Stomach smooth muscle (tissue), 2 donors: ENCODE results near the gene SPATA13.
"Not testable (repeated sequence)": the region's sequence is repeated elsewhere in the genome, so short reads cannot be mapped to it uniquely, and the experiment has no call there.

Experiments
- H3K27ac ChIP-seq: one replicate; pipeline ENCODE4 v1.7.0; 2013; ENCODE audit warnings: mild to moderate bottlenecking, low read length, inconsistent platforms
- H3K27me3 ChIP-seq, 2 donors: one replicate each; pipeline ENCODE4 v1.7.0; 2013; ENCODE audit warnings: low read length in 2 of 2; ENCODE audit not compliant: insufficient read depth in 2 of 2, control insufficient read depth in 1 of 2
- H3K36me3 ChIP-seq, 2 donors: one replicate each; pipeline ENCODE4 v1.7.0; 2013; ENCODE audit warnings: low read length in 2 of 2; ENCODE audit not compliant: control insufficient read depth in 2 of 2, insufficient read depth in 2 of 2
- H3K4me1 ChIP-seq: one replicate; pipeline ENCODE4 v1.7.0; 2013; ENCODE audit warnings: low read length; ENCODE audit not compliant: control insufficient read depth, insufficient read depth
- H3K4me3 ChIP-seq, 2 donors: one replicate each; pipeline ENCODE4 v1.7.0; 2013; ENCODE audit warnings: low read length in 2 of 2
- H3K9ac ChIP-seq, 2 donors: one replicate each; pipeline ENCODE4 v1.7.0; 2013; ENCODE audit warnings: low read length in 2 of 2, mild to moderate bottlenecking in 1 of 2
- H3K9me3 ChIP-seq, 2 donors: one replicate each; pipeline ENCODE4 v1.7.0; 2013; ENCODE audit warnings: low read length in 2 of 2; ENCODE audit not compliant: control insufficient read depth in 2 of 2
- donor health status: healthy.
- donor health status: Pancreatic carcinoma.

Gene SPATA13

DNA sequence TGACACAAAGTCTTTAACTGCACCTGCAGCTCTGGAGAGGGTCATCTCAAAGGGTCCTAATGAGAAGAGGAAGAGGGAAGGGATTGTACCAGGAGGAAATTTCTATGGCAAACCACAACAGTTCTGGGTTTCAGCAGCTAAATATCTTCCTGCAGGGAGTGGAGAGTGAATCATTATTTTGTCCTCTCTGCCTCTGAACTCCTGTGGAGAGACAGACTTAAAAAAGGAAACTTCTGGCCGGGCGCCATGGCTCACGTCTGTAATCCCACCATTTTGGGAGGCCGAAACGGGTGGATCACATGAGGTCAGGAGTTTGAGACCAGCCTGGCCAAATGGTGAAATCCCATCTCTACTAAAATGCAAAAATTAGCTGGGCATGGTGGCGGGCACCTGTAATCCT lies 132.0 kb downstream of the SPATA13 start:
- H3K4me3 ChIP-seq, result no peak overlapping the region
- H3K27me3 ChIP-seq, result no peaks in the 10 kb centered on the region
- H3K4me1 ChIP-seq, result no peaks in the 10 kb centered on the region
- peaks cover 40 to 62% of the 10 kb centered on the region in 2 donors for H3K36me3 ChIP-seq
- H3K9ac ChIP-seq, result no peak overlapping the region
- H3K27ac ChIP-seq, result no peak overlapping the region
- no peaks in the 10 kb centered on the region for H3K9me3 ChIP-seq

DNA sequence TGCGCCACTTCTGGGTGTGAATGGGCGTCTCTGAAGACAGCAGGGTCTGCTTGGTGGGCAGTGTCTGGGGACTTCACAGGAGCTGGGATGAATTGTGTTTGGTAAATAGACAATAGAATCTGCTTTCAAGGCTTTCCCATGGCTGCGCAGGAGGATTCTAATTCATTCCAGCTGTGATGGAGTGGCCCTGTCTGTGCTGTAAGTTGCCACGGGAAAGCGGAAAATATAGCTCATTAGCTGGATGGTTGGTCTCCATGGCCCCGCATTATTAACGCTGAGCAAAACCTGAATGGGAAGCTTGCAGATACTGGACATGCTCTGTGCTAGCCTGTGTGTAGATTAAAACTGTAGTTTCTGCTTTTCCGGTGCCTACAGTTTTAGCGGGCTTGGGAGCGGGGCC lies 133.2 kb downstream of the SPATA13 start:
- no peak overlapping the region for H3K9ac ChIP-seq
- peaks cover 44 to 68% of the 10 kb centered on the region in 2 donors for H3K36me3 ChIP-seq
- H3K9me3 ChIP-seq, result no peaks in the 10 kb centered on the region
- no peaks in the 10 kb centered on the region for H3K27me3 ChIP-seq
- H3K27ac ChIP-seq, result no peak overlapping the region
- no peak overlapping the region for H3K4me3 ChIP-seq
- no peaks in the 10 kb centered on the region for H3K4me1 ChIP-seq

DNA sequence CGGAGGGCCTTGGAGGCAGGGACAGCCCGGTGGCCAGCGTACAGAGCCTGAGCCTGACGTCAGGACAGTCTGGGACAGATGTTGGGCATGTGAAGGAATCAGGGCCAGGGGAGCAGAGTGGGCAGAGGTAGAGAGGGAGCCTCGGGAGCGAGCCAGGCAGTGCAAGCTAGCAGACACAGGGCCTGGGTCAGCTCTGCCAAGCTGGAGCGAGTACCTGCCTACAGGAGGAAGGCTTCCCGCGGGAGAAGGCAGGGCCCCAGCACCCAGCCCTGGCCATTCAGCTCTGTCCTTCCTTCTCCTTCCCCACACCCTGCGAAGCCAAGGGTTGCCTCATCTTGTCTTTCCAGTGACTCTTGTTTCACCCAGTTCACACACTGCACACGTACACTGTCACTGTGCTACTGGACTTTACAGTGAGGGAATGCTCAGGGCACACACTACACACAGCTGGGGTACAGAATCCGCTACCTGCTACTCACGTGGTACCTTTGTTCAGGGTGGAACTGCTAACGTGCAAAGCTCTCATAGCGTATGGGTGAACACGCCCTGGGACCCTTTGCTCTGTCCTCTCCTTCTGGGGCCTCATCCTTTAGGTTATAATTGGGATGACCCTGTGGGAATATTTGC lies 139.1 kb downstream of the SPATA13 start:
- peaks cover 4% of the 10 kb centered on the region for H3K4me1 ChIP-seq
- H3K4me3 ChIP-seq, result no peak overlapping the region
- no peaks in the 10 kb centered on the region for H3K9me3 ChIP-seq
- H3K36me3 ChIP-seq, result peaks cover 42 to 68% of the 10 kb centered on the region in 2 donors
- H3K9ac ChIP-seq, result no peak overlapping the region
- no peak overlapping the region for H3K27ac ChIP-seq
- H3K27me3 ChIP-seq, result no peaks in the 10 kb centered on the region

DNA sequence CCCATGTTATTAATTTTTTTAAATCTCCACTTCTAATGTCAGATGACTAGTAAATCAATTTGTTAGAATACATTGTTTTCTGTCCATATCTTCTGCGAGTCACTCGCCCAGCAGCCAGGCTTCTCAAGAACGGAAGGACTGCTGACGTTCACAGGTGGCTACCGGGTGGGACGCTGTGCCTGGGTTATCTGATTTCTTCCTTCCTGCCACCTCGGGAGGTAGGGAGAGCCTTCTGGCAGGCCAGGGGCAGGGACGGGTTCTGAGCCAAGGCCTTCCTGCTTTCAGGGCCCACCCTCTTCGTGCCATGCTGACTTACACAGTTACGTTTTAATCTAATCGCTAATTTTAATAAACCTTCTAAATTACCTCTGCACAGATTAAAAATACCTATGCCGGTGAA lies 140.9 kb downstream of the SPATA13 start:
- peaks cover 6% of the 10 kb centered on the region for H3K4me1 ChIP-seq
- H3K27me3 ChIP-seq, result no peaks in the 10 kb centered on the region
- no peak overlapping the region for H3K27ac ChIP-seq
- no peak overlapping the region for H3K4me3 ChIP-seq
- peaks cover 36 to 55% of the 10 kb centered on the region in 2 donors for H3K36me3 ChIP-seq
- H3K9me3 ChIP-seq, result no peaks in the 10 kb centered on the region
- no peak overlapping the region for H3K9ac ChIP-seq

DNA sequence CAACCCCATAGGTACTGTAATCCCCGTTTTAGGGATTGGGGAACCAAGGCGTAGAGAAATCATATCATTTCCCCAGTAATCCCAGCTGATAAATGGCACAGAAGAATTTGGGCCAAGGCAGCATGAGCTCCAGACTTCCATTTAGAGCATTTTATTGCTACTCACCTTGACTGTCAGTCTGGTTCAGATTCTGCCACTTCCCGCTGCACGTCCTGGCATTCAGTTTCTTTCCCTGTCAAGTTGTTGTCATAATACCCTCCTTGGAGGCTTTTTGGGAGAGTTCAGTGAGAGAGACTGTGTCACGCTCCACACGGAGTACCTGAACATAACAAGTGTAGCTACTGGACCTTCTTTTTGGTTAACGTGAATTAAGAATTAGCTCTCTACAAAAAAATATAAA lies 141.4 kb downstream of the SPATA13 start:
- H3K4me3 ChIP-seq, result no peak overlapping the region
- peaks cover 36 to 51% of the 10 kb centered on the region in 2 donors for H3K36me3 ChIP-seq
- no peak overlapping the region for H3K9ac ChIP-seq
- H3K27me3 ChIP-seq, result no peaks in the 10 kb centered on the region
- no peak overlapping the region for H3K27ac ChIP-seq
- no peaks in the 10 kb centered on the region for H3K9me3 ChIP-seq
- H3K4me1 ChIP-seq, result peaks cover 6% of the 10 kb centered on the region

DNA sequence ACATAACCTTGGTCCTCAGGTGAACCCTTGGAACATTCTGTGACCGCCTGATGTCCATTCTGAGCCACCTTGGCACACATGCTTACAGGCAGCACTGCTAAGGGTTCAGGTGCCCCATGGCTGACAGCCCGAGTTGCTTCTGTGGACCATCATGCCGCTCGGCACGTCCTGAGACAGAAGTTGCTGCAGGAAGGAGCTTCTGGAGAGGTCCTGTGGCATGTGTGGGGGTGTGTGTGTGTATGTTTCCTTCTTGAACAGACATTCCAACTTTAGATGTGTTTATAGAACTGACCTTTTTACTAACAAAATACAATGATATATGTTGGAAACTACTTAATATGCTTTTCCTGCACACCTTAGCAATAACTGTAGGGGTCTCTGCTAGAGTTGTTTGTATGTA lies 144.1 kb downstream of the SPATA13 start:
- Histone ChIP-seq H3K27me3 (no peaks in the 10 kb centered on the region), H3K9ac (no peak overlapping the region), H3K4me3 (no peak overlapping the region), H3K9me3 (peaks cover 0 to 2% of the 10 kb centered on the region in 2 donors), H3K27ac (no peak overlapping the region), H3K36me3 (peaks cover 14 to 27% of the 10 kb centered on the region in 2 donors), H3K4me1 (peaks cover 6% of the 10 kb centered on the region)

DNA sequence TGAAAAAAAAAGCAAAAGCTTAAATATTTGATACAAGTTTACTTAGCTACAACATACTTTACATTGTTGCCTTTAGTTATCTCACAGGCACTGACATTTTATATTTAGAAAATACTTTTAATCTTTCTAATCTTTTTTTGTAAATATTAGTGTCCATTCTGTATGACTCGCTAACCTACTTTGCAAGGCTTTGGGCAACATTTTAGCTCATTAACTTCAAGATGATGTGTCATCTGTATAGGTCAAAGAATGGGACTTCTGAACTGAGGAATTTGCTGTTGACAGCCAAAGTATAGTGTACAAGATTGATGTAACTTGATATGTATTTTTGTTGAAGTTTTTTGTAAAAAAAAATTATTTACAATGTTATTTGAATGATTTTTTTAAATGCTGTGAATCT lies 146.1 kb downstream of the SPATA13 start:
- Histone ChIP-seq H3K9ac (no peak overlapping the region), H3K9me3 (peaks cover 0 to 2% of the 10 kb centered on the region in 2 donors), H3K4me3 (no peak overlapping the region), H3K27me3 (no peaks in the 10 kb centered on the region), H3K4me1 (peaks cover 4% of the 10 kb centered on the region), H3K27ac (no peak overlapping the region), H3K36me3 (peaks cover 3 to 15% of the 10 kb centered on the region in 2 donors)

DNA sequence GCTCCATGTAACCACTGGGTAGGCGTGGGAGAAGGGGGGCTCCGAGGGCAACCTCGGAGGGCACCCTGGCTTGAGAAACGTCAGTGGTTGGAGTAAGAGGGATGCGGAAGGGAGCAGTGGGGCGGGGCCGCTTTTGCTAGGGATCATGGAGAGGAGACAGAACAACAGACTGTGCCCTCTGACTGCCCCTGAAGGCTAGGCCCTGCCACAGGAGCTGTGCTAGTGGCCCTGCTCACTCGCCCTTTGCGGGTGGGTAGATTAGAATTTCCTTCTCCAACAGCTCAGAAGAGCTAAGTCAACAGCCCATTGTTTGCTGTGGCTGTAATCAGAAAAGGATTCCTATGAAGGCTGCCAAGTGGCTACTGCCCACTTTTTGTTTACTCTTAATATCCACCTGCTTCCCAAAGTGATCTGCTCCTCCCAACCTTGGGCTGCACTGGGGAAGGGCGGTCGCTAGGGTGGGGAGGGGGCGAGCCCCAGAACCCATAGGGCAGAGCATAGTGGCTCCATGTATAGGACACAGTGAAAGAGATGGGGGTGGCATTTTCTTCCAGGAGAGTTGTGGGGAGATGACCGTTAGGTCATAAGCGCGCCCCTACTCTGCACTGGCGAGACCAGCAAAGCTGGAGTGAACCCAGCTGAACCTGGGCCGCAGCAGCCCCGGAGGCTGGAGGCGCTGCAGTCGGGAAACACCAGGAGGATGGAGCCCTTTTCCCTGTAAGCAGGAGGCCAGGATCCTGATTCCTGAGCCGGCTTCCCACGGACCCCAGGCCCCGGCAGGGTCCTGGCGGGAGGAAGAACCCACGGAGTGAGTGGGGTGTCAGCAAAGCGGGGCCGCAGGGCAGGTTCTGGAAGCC lies 146.9 kb downstream of the SPATA13 start:
- Histone ChIP-seq H3K27me3 (no peaks in the 10 kb centered on the region), H3K9me3 (peaks cover 0 to 2% of the 10 kb centered on the region in 2 donors), H3K27ac (no peak overlapping the region), H3K36me3 (peaks cover 3 to 10% of the 10 kb centered on the region in 2 donors), H3K4me3 (no peak overlapping the region), H3K9ac (no peak overlapping the region), H3K4me1 (peaks cover 4% of the 10 kb centered on the region)

DNA sequence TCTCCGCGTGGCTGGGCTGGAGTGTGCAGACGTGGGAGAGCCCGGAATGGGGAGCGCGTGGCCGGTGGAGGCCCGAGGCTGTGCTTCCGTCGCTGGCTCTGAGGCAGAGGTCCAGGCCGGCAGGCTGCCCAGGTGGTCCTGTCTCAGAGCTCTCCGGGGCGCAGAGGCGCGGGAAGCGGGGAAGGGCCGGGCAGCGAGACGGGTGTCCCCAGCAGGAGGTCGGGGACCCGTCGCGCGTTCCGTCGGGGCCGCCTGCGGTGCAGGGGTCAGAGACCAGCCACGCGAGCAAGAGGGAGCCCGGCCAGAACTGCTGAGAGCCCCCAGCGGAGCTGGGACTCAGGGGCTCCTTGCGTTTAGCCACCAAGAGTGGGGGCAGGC lies 147.5 kb downstream of the SPATA13 start:
- Histone ChIP-seq H3K4me1 (peaks cover 4% of the 10 kb centered on the region), H3K9ac (no peak overlapping the region), H3K4me3 (no peak overlapping the region), H3K27ac (no peak overlapping the region), H3K27me3 (no peaks in the 10 kb centered on the region), H3K36me3 (peaks cover 1 to 4% of the 10 kb centered on the region in 2 donors), H3K9me3 (peaks cover 0 to 2% of the 10 kb centered on the region in 2 donors)

DNA sequence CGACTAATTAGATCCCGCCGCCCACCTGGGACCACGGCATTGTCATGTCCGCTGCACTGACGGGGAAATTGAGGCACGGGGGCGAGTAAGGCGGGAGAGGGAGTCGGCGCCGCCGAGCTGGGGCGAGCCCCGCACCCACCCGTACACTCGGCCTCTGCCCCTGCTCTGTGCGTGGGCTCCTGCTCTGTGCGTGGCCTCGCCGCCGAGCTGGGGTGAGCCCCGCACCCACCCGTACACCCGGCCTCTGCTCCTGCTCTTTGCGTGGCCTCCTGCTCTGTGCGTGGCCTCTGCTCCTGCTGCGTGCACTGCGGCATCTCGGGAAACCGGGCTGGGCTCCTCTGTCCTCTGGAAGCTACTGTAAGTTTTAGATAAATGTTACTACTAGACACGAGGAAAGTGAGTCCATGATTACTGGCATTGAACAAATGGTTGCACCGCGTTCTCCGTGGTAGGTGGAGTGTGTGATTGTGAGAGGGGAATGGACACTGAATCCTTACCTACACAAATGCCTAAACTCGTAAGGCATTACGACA lies 148.0 kb downstream of the SPATA13 start:
- Histone ChIP-seq H3K4me1 (peaks cover 4% of the 10 kb centered on the region), H3K27me3 (no peaks in the 10 kb centered on the region), H3K27ac (no peak overlapping the region), H3K9ac (no peak overlapping the region), H3K9me3 (peaks cover 0 to 2% of the 10 kb centered on the region in 2 donors), H3K4me3 (no peak overlapping the region), H3K36me3 (no peaks in the 10 kb centered on the region)

DNA sequence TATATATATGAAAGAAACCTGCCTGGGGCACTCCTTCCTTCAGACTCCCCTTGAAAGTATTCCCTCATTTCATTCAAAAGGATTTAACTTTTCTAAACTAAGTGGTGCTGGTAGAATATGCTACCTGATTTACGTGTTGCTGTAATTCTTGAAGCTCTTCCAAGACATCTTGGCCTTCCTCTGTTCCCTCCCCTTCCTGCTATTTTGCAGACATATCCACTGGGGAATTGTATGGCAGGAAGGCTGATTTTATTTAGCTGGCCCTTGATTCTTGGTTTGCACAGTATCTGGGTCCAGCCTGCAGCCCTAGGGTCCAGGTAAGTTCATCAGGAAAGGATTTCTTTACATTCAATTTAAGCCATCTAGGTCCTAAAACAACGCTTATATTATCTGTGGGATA lies 148.8 kb downstream of the SPATA13 start, which contains the start of gene C1QTNF9:
Gene C1QTNF9, plus strand, starts transcription at position 281 of the 400 bp plus-strand sequence. CDS start 6,424 bp downstream, outside the sequence.
- H3K4me1 ChIP-seq, H3K36me3 ChIP-seq, H3K4me3 ChIP-seq, H3K9ac ChIP-seq, H3K27ac ChIP-seq, H3K9me3 ChIP-seq, H3K27me3 ChIP-seq: not testable (repeated sequence)
